GM15510 (cell line): ENCODE results near the gene MTM1.

Experiments
- POLR2A ChIP-seq: IDR thresholded peaks from 3 replicates; pipeline ENCODE4 v1.6.1; 2011; ENCODE audit warnings: borderline replicate concordance; ENCODE audit not compliant: insufficient read length; ENCODE audit errors: extremely low read depth

MTM1 gene

GRCh38 chrX:150568320-150569154 lies at the start of gene MTM1:
Gene MTM1 (plus strand): TSS chrX:150568621. CDS start chrX:150592615, 23,994 bp downstream.
- peak; percentile 61 for TF ChIP-seq POLR2A

GRCh38 chrX:150522494-150522893 lies 45.9 kb upstream of the MTM1 start:
- TF ChIP-seq POLR2A: no peak

GRCh38 chrX:150525061-150525919 lies 43.1 kb upstream of the MTM1 start:
- TF ChIP-seq POLR2A: no peak

DNA sequence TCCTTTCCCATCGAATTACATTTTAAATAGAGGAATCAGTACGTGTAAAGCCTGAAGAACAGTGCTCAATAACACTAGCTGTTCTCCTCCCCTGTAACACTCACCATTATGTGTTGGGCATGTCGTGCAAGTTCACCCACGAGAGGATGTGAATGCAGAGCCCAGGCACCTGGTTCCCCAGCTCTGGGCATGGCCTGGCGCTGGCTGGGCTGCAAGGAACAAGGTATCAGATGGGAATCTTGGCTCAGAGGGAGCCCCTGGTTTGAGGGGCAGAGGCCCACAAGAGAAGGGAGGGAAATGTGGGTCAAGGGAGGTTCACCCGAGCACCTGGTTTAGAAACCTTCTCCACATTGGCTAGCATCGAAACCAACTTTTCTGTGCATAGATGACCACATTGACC lies 41.7 kb upstream of the MTM1 start:
- no peak for TF ChIP-seq POLR2A

- TF ChIP-seq POLR2A: no peak
Observed at GRCh38 chrX:150527108-150527507, 41.3 kb upstream of the MTM1 start.

GRCh38 chrX:150529587-150529986 lies 38.8 kb upstream of the MTM1 start:
- no peak for TF ChIP-seq POLR2A

DNA sequence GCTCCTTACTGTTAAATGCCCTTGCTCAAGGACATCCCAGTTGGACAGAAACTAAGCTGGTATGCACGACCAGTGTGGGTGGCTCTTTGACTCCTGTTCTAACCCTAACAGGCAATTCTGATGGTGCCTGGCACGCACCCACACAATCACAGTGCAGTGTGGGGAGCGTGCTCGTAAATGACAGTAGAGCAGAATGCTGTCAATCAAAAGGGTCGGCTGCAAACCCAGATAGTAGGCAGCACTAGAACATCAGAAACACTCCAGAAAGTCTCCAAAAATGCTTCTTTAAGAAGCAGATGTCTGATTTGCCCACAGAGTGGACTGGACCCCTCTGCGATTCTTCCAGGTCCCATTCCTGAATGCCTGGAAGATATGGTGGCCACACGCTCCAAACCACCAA lies 37.6 kb upstream of the MTM1 start:
- TF ChIP-seq POLR2A: no peak

GRCh38 chrX:150531467-150531866 lies 37.0 kb upstream of the MTM1 start:
- TF ChIP-seq POLR2A: no peak

DNA sequence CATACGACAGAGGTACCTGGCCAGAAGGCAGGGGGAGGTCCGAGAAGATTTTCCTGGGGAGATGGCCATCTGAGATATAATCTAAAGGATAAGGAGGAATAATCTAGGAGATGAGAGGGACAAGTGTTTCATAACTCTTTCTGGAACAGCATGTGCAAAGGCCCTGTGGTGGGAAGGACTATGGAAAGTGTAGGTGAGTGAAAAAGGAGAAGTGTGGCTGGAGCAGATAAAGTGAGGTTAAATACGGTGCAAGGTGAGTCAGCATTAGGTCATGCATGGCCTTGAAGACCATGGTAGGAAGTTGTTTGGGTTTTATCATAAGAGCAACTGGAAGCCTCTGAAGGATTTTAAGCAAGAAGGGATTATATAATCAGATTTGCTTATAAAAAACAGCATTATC lies 34.6 kb upstream of the MTM1 start:
- no peak for TF ChIP-seq POLR2A

- TF ChIP-seq POLR2A: no peak
Observed at GRCh38 chrX:150536455-150537116, 31.8 kb upstream of the MTM1 start.

- TF ChIP-seq POLR2A: no peak
Observed at GRCh38 chrX:150537851-150538250, 30.6 kb upstream of the MTM1 start.

- TF ChIP-seq POLR2A: no peak
Observed at GRCh38 chrX:150540965-150541364, 27.5 kb upstream of the MTM1 start.

- TF ChIP-seq POLR2A: no peak
Observed at GRCh38 chrX:150542846-150543229, 25.6 kb upstream of the MTM1 start.

DNA sequence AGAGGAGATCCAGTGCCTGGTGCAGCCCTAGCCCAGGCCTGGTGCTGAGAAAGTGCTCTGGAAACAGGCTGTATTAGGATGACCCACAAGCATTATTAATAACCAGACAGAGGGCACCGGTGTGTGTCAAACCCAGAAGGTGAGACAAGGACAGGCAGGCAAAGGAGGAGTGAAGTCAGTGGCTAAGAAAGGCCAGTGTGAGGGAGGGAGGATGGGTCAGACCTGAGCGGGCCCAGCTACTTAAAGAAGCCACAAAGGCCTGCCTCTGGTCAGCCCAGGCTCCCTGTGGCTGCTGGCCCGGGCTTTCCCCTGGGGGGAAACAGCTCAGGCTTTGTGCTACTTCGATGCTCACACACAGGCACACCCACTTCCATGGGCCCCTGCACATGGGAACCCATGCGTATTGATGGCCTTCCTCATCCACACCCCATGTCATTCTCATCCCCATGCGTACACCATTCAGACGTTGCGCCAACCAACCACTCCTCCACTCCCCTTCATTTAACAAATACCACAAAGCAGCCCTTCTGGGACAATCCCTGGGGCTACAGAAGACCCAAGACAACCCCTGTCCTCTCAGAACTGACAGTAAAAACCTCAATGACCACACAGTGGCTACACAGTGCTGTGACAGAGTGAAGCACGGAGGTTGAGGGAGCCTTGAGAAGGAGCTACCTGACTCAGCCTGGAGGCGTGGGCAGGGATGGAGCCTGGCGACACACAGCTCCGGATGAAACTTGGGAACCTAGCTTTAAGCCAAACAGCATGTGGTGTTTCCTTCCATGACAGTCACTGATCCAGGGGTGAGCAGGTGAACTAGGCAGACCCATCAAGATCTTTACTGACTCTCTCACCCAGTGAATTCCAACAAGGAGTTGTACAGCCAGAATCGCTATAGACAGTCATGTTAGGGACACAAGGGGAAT lies 24.9 kb upstream of the MTM1 start:
- no peak for TF ChIP-seq POLR2A
